B cell (primary cell): ENCODE measurements around the gene SINHCAF.

Experiments used
- EZH2 ChIP-seq: IDR thresholded peaks from 2 replicates; pipeline ENCODE4 v1.6.1; 2012; ENCODE audit warnings: borderline replicate concordance, low read depth, mild to moderate bottlenecking, moderate library complexity, low read length; ENCODE audit not compliant: insufficient read depth, poor library complexity, severe bottlenecking
- TF ChIP-seq, protein P1 (sequence below): fragments of 200-600 bp; IDR thresholded peaks from one replicate; pipeline ENCODE4 v1.8.0; 2022; ENCODE audit warnings: antibody characterized with exemption, mild to moderate bottlenecking

DNA sequence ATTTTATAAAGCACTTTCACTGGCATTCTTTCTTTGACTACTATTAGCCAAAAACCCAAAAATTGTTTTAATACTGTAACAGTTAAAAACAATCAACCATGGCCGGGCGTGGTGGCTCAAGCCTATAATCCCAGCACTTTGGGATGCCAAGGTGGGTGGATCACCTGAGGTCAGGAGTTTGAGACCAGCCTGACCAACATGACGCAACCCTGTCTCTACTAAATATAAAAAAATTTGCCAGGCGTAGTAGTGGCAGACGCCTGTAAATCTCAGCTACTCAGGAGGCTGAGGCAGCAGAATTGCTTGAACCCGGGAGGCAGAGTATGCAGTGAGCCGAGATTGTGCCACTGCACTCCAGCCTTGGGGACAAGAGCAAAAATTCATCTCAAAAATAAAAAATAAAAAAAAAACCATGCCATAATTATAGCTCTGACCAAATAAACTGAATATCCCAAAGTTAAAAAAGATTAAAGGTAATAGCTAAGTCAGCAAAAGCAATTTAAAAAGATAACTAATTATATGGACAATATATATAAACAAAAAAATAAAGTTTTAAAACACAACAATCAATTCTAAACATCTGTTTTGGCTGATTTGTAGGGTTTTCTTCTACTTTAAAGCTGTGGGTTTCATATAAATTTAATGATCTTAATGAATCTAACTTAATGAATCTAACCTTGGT is 10.0 kb downstream of the SINHCAF start:
- TF ChIP-seq, protein P1, sequence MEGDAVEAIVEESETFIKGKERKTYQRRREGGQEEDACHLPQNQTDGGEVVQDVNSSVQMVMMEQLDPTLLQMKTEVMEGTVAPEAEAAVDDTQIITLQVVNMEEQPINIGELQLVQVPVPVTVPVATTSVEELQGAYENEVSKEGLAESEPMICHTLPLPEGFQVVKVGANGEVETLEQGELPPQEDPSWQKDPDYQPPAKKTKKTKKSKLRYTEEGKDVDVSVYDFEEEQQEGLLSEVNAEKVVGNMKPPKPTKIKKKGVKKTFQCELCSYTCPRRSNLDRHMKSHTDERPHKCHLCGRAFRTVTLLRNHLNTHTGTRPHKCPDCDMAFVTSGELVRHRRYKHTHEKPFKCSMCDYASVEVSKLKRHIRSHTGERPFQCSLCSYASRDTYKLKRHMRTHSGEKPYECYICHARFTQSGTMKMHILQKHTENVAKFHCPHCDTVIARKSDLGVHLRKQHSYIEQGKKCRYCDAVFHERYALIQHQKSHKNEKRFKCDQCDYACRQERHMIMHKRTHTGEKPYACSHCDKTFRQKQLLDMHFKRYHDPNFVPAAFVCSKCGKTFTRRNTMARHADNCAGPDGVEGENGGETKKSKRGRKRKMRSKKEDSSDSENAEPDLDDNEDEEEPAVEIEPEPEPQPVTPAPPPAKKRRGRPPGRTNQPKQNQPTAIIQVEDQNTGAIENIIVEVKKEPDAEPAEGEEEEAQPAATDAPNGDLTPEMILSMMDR = no peak
- no peak for TF ChIP-seq EZH2
